PC-3 (cell line): ENCODE measurements around the gene FLAD1.

Experiments
- CTCF ChIP-seq: fragments of 300-600 bp; sonication (generic); conservative IDR thresholded peaks from 2 replicates; pipeline ENCODE4 v1.5.1; 2017; ENCODE audit warnings: antibody characterized with exemption, low read depth, mild to moderate bottlenecking, low read length
- EZH2 ChIP-seq: fragments of 300-600 bp; sonication (generic); IDR thresholded peaks from one replicate; pipeline ENCODE4 v1.6.1; 2017; ENCODE audit warnings: antibody characterized with exemption, mild to moderate bottlenecking, low read length; ENCODE audit not compliant: unreplicated experiment

- TF ChIP-seq CTCF, result no peak
- no peak for TF ChIP-seq EZH2
These were observed 26.0 kb upstream of the FLAD1 start for GRCh38 chr1:154957091-154957657.
